Dendritic cell treated with granulocyte-macrophage colony-stimulating factor and Interleukin-4, amounts not matched to agents 40 ng/mL and 50 ng/mL, for 4 days (primary cell): ENCODE measurements around the gene TXNRD2.
"Not testable (repeated sequence)": the region's sequence is repeated elsewhere in the genome, so short reads cannot be mapped to it uniquely, and the experiment has no call there.

Experiments
- H3K27ac Mint-ChIP-seq: one replicate; pipeline ENCODE4 v1.8.0; 2022; ENCODE audit warnings: mild to moderate bottlenecking, mixed read lengths
- H3K27me3 Mint-ChIP-seq: one replicate; pipeline ENCODE4 v1.8.0; 2022; ENCODE audit warnings: mild to moderate bottlenecking, mixed read lengths
- H3K36me3 Mint-ChIP-seq: one replicate; pipeline ENCODE4 v1.8.0; 2022; ENCODE audit warnings: low read depth, mixed read lengths
- H3K4me1 Mint-ChIP-seq: one replicate; pipeline ENCODE4 v1.8.0; 2022; ENCODE audit warnings: low read depth, mixed read lengths
- H3K4me3 Mint-ChIP-seq: one replicate; pipeline ENCODE4 v1.8.0; 2022; ENCODE audit warnings: mild to moderate bottlenecking, moderate library complexity, mixed read lengths
- H3K9me3 Mint-ChIP-seq: one replicate; pipeline ENCODE4 v1.8.0; 2022; ENCODE audit warnings: mixed read lengths
- intact Hi-C: fragments of 100-400 bp; cut with micrococcal nuclease; formaldehyde crosslinking; loops from one replicate; pipeline ENCODE4 v1.15.0; 2022

The TXNRD2 gene

GRCh38 chr22:19844377-19845053, 97.1 kb downstream of the TXNRD2 start:
- Mint-ChIP-seq H3K36me3 (peaks cover 11% of the 10 kb centered on the region), H3K4me1 (peaks cover 29% of the 10 kb centered on the region), H3K27me3 (no peaks in the 10 kb centered on the region), H3K9me3 (no peaks in the 10 kb centered on the region), H3K27ac (peak overlapping the region; percentile 92), H3K4me3 (peak overlapping the region; percentile 57)
- intact Hi-C loops: no loop called here

- intact Hi-C loops: no loop called here
- H3K27me3 Mint-ChIP-seq: no peaks in the 10 kb centered on the region
- peaks cover 11% of the 10 kb centered on the region for H3K36me3 Mint-ChIP-seq
- peaks cover 29% of the 10 kb centered on the region for H3K4me1 Mint-ChIP-seq
- peak overlapping the region; percentile 92 for H3K27ac Mint-ChIP-seq
- H3K9me3 Mint-ChIP-seq: no peaks in the 10 kb centered on the region
- peak overlapping the region; percentile 57 for H3K4me3 Mint-ChIP-seq
These were observed 97.7 kb downstream of the TXNRD2 start for GRCh38 chr22:19843857-19844376.

GRCh38 chr22:19843107-19843856, 98.3 kb downstream of the TXNRD2 start:
- peaks cover 29% of the 10 kb centered on the region for H3K4me1 Mint-ChIP-seq
- intact Hi-C loops: no loop called here
- peaks cover 11% of the 10 kb centered on the region for H3K36me3 Mint-ChIP-seq
- peak overlapping the region; percentile 57 for H3K4me3 Mint-ChIP-seq
- no peaks in the 10 kb centered on the region for H3K27me3 Mint-ChIP-seq
- no peaks in the 10 kb centered on the region for H3K9me3 Mint-ChIP-seq
- H3K27ac Mint-ChIP-seq: peak overlapping the region; percentile 92

- Mint-ChIP-seq H3K27me3 (no peaks in the 10 kb centered on the region), H3K36me3 (peaks cover 8% of the 10 kb centered on the region), H3K4me3 (no peak overlapping the region), H3K4me1 (peaks cover 29% of the 10 kb centered on the region), H3K27ac (peak overlapping the region; percentile 25), H3K9me3 (no peaks in the 10 kb centered on the region)
- intact Hi-C loops: no loop called here
These were observed 99.1 kb downstream of the TXNRD2 start for GRCh38 chr22:19842393-19843106.

GRCh38 chr22:19841641-19842392, 99.8 kb downstream of the TXNRD2 start:
- Mint-ChIP-seq H3K27ac (peak overlapping the region; percentile 25), H3K27me3 (no peaks in the 10 kb centered on the region), H3K36me3 (peaks cover under 1% of the 10 kb centered on the region), H3K4me1 (peaks cover 29% of the 10 kb centered on the region), H3K4me3 (no peak overlapping the region), H3K9me3 (no peaks in the 10 kb centered on the region)
- intact Hi-C loops: no loop called here

- Mint-ChIP-seq H3K36me3 (no peaks in the 10 kb centered on the region), H3K9me3 (no peaks in the 10 kb centered on the region), H3K27me3 (no peaks in the 10 kb centered on the region), H3K4me3 (no peak overlapping the region), H3K4me1 (peaks cover 29% of the 10 kb centered on the region), H3K27ac (no peak overlapping the region)
- intact Hi-C loops: no loop called here
These were observed 100.5 kb downstream of the TXNRD2 start for GRCh38 chr22:19840955-19841640.

- H3K36me3 Mint-ChIP-seq: no peaks in the 10 kb centered on the region
- no peak overlapping the region for H3K27ac Mint-ChIP-seq
- no peaks in the 10 kb centered on the region for H3K9me3 Mint-ChIP-seq
- peaks cover 19% of the 10 kb centered on the region for H3K4me1 Mint-ChIP-seq
- intact Hi-C loops: no loop called here
- H3K27me3 Mint-ChIP-seq: no peaks in the 10 kb centered on the region
- H3K4me3 Mint-ChIP-seq: no peak overlapping the region
These were observed 101.6 kb downstream of the TXNRD2 start for GRCh38 chr22:19840059-19840458.

GRCh38 chr22:19837915-19838314, 103.7 kb downstream of the TXNRD2 start:
- Mint-ChIP-seq H3K4me1 (peaks cover under 1% of the 10 kb centered on the region), H3K4me3 (no peak overlapping the region), H3K36me3 (no peaks in the 10 kb centered on the region), H3K27me3 (no peaks in the 10 kb centered on the region), H3K27ac (no peak overlapping the region), H3K9me3 (no peaks in the 10 kb centered on the region)
- intact Hi-C loops: no loop called here

GRCh38 chr22:19836512-19836911, 105.1 kb downstream of the TXNRD2 start:
- no peak overlapping the region for H3K4me3 Mint-ChIP-seq
- intact Hi-C loops: no loop called here
- no peaks in the 10 kb centered on the region for H3K36me3 Mint-ChIP-seq
- peaks cover 9% of the 10 kb centered on the region for H3K4me1 Mint-ChIP-seq
- H3K27ac Mint-ChIP-seq: no peak overlapping the region
- no peaks in the 10 kb centered on the region for H3K27me3 Mint-ChIP-seq
- no peaks in the 10 kb centered on the region for H3K9me3 Mint-ChIP-seq

- peaks cover 9% of the 10 kb centered on the region for H3K4me1 Mint-ChIP-seq
- no peak overlapping the region for H3K4me3 Mint-ChIP-seq
- no peak overlapping the region for H3K27ac Mint-ChIP-seq
These were observed 107.0 kb downstream of the TXNRD2 start for GRCh38 chr22:19834599-19834998.

GRCh38 chr22:19833327-19833726, 108.3 kb downstream of the TXNRD2 start:
- H3K4me3 Mint-ChIP-seq, H3K27ac Mint-ChIP-seq, H3K9me3 Mint-ChIP-seq, H3K36me3 Mint-ChIP-seq, H3K4me1 Mint-ChIP-seq, intact Hi-C loops, H3K27me3 Mint-ChIP-seq: not testable (repeated sequence)

More at GRCh38 chr22:19834599-19834998, 107.0 kb downstream of the TXNRD2 start:
- Mint-ChIP-seq H3K27me3 (no peaks in the 10 kb centered on the region), H3K36me3 (no peaks in the 10 kb centered on the region), H3K9me3 (no peaks in the 10 kb centered on the region)
- intact Hi-C loops: no loop called here

GRCh38 chr22:19832476-19833108, 109.0 kb downstream of the TXNRD2 start:
- Mint-ChIP-seq H3K4me1 (peaks cover 9% of the 10 kb centered on the region), H3K27me3 (no peaks in the 10 kb centered on the region), H3K27ac (no peak overlapping the region), H3K36me3 (no peaks in the 10 kb centered on the region), H3K9me3 (no peaks in the 10 kb centered on the region), H3K4me3 (no peak overlapping the region)
- intact Hi-C loops: no loop called here

GRCh38 chr22:19831979-19832378, 109.6 kb downstream of the TXNRD2 start:
- H3K9me3 Mint-ChIP-seq, H3K4me1 Mint-ChIP-seq, H3K27me3 Mint-ChIP-seq, H3K27ac Mint-ChIP-seq, H3K36me3 Mint-ChIP-seq, intact Hi-C loops, H3K4me3 Mint-ChIP-seq: not testable (repeated sequence)
